ENCODE data around the gene POLN. TPM values are rescaled to one million over a fixed set of nuclear protein-coding genes. Genes with fewer than 3 reads are reported as not detected.
A peak's percentile ranks its signal among the peaks of the same experiment; 100 is the strongest.

POLN gene
- total RNA-seq: 0.21 TPM

- no peaks in the 10 kb centered on the region for H3K9me3 ChIP-seq
- H3K4me1 ChIP-seq: peaks cover 6 to 37% of the 10 kb centered on the region in 2 donors
- H3K4me3 ChIP-seq: peak within 1 kb of the TSS; percentile 65 to 97
- peak; percentile 90 to 99 for DNase-seq (ENCODE audit: low spot score in 2 of 2)
- peak within 1 kb of the TSS; percentile 60 to 69 for H3K27ac ChIP-seq
- intact Hi-C loops (cut with DNase I): loop anchor here (1.0 to 10.0 kb wide), 7 partner anchors 21 to 1713 kb away; partner anchors contain the start of genes CFAP99, FAM193A, GRK4 and HTT
- H3K36me3 ChIP-seq: no peaks in the 10 kb centered on the region
- TF ChIP-seq, protein P1, sequence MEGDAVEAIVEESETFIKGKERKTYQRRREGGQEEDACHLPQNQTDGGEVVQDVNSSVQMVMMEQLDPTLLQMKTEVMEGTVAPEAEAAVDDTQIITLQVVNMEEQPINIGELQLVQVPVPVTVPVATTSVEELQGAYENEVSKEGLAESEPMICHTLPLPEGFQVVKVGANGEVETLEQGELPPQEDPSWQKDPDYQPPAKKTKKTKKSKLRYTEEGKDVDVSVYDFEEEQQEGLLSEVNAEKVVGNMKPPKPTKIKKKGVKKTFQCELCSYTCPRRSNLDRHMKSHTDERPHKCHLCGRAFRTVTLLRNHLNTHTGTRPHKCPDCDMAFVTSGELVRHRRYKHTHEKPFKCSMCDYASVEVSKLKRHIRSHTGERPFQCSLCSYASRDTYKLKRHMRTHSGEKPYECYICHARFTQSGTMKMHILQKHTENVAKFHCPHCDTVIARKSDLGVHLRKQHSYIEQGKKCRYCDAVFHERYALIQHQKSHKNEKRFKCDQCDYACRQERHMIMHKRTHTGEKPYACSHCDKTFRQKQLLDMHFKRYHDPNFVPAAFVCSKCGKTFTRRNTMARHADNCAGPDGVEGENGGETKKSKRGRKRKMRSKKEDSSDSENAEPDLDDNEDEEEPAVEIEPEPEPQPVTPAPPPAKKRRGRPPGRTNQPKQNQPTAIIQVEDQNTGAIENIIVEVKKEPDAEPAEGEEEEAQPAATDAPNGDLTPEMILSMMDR (IDR thresholded peaks at IDR 0.05): no peak
- H3K27me3 ChIP-seq: no peaks in the 10 kb centered on the region
These were observed at the start of gene POLN, which contains the start of gene HAUS3 for GRCh38 chr4:2241410-2242353. Gene POLN (minus strand): TSS chr4:2242121. CDS start chr4:2229231, 12,890 bp downstream. Gene HAUS3 (minus strand): TSS chr4:2242121. CDS start chr4:2240946, 1,175 bp downstream.

GRCh38 chr4:2290974-2291704, 49.2 kb upstream of the POLN start:
- TF ChIP-seq, protein P1 (IDR thresholded peaks at IDR 0.05): no peak
- Histone ChIP-seq H3K4me3 (no peak overlapping the region), H3K4me1 (no peaks in the 10 kb centered on the region), H3K36me3 (no peaks in the 10 kb centered on the region), H3K27me3 (no peaks in the 10 kb centered on the region), H3K9me3 (no peaks in the 10 kb centered on the region), H3K27ac (no peak overlapping the region)
- intact Hi-C loops (cut with DNase I): no loop called here
- peak in 1 of 2 donors; percentile 64 for DNase-seq (ENCODE audit: low spot score in 2 of 2)

- Histone ChIP-seq H3K4me3 (no peak overlapping the region), H3K27ac (no peak overlapping the region), H3K4me1 (no peaks in the 10 kb centered on the region), H3K36me3 (no peaks in the 10 kb centered on the region), H3K9me3 (no peaks in the 10 kb centered on the region), H3K27me3 (no peaks in the 10 kb centered on the region)
- TF ChIP-seq, protein P1 (IDR thresholded peaks at IDR 0.05): no peak
- peak in 1 of 2 donors; percentile 51 for DNase-seq (ENCODE audit: low spot score in 2 of 2)
- intact Hi-C loops (cut with DNase I): no loop called here
These were observed 48.6 kb upstream of the POLN start for GRCh38 chr4:2290488-2290887.

DNA sequence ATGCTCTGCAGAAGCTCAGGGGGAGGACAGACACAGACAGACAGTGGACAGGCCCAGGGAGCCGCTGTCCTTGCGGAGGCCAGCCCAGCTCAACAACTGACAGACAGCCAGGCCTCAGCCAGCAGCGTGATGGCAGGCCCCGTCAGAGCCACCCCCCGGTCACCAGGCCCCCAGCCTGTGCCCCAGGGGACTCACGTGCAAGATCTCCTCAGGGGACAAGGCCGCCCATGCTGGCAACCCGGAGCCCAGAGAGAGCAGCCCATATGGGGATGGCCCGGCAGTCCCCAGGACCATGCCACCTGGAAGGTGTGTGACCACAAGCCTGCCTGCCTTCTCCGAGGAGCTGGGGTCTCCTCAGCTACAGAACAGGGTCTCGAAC, 48.0 kb upstream of the POLN start:
- Histone ChIP-seq H3K36me3 (no peaks in the 10 kb centered on the region), H3K4me3 (no peak overlapping the region), H3K27ac (no peak overlapping the region), H3K4me1 (no peaks in the 10 kb centered on the region), H3K27me3 (no peaks in the 10 kb centered on the region), H3K9me3 (no peaks in the 10 kb centered on the region)
- DNase-seq (ENCODE audit: low spot score in 2 of 2): peak in 1 of 2 donors; percentile 46
- TF ChIP-seq, protein P1 (IDR thresholded peaks at IDR 0.05): no peak
- intact Hi-C loops (cut with DNase I): no loop called here

DNA sequence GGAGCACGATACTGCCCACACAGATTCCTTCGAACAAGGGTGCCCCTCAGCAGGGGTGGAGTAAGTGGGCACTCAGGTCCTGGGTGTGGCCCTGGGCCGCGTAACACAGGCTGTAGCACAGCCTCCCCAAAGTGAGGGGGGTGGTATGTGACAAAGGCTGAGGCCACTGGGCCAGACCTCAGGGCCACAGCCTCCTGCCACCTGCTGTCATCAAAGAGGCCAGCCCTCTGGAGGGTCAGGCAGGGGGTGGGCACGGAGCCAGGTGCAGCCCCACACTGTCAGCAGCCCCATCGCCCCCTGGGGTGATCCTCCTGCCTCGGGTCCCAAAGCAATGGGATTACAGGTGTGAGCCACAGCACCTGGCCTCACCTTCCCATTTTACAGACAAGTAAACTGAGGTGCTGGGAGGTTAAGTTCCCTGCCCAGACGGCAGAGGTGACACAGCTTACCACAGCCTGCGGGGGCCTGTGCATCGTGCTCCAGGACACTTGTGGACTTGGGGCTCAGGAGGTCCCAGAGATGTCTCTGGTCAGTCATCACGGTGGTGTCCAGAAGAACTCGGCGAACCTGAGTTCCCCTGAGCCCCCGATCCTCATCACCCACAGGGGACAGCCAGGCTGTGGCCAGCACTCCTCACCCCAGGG, 47.5 kb upstream of the POLN start:
- intact Hi-C loops (cut with DNase I): no loop called here
- no peaks in the 10 kb centered on the region for H3K27me3 ChIP-seq
- H3K4me3 ChIP-seq: no peak overlapping the region
- H3K27ac ChIP-seq: no peak overlapping the region
- no peaks in the 10 kb centered on the region for H3K36me3 ChIP-seq
- no peaks in the 10 kb centered on the region for H3K9me3 ChIP-seq
- TF ChIP-seq, protein P1 (IDR thresholded peaks at IDR 0.05): no peak
- no peaks in the 10 kb centered on the region for H3K4me1 ChIP-seq
- peak in 1 of 2 donors; percentile 45 for DNase-seq (ENCODE audit: low spot score in 2 of 2)

All from ascending aorta (tissue), 2 donors.